ENCODE measurements around the gene LAMTOR4.

Gene LAMTOR4

GRCh38 chr7:100157069-100157333 lies 8.3 kb downstream of the LAMTOR4 start:
- no peak for TF ChIP-seq CTCF (IDR thresholded peaks at IDR 0.05; ENCODE audit: control extremely low read depth, extremely low read depth, low read depth, missing control alignments)
- DNase-seq (ENCODE audit: extremely low spot score): no peak
- ChIA-PET POLR2A (interaction anchor here (0.5 to 0.8 kb wide), 2 partner anchors 8 to 734 kb away, joined by 3 to 4 read pairs; partner anchors contain the start of gene LAMTOR4), CTCF (interaction anchor here (0.8 to 3.9 kb wide), 8 partner anchors 9 to 251 kb away, joined by 3 to 24 read pairs (median 3); partner anchors contain the start of gene GAL3ST4)

- POLR2A ChIA-PET: interaction anchor here (0.5 to 0.8 kb wide), 2 partner anchors 9 to 735 kb away, joined by 3 to 4 read pairs; partner anchors contain the start of gene LAMTOR4
- no peak for TF ChIP-seq CTCF (IDR thresholded peaks at IDR 0.05; ENCODE audit: control extremely low read depth, extremely low read depth, low read depth, missing control alignments)
- CTCF ChIA-PET: interaction anchor here (0.8 to 3.9 kb wide), 9 partner anchors 9 to 251 kb away, joined by 3 to 24 read pairs (median 3); partner anchors contain the start of gene GAL3ST4
- peak; percentile 41 for DNase-seq (ENCODE audit: extremely low spot score)
Measured at GRCh38 chr7:100157334-100158228, 8.9 kb downstream of the LAMTOR4 start.

GRCh38 chr7:100158229-100159098 lies 9.7 kb downstream of the LAMTOR4 start, which contains the start of gene TRAPPC14:
Gene TRAPPC14, minus strand, starts transcription at chr7:100158723. Its CDS starts 224 bp downstream, at chr7:100158499.
- ChIA-PET POLR2A (interaction anchor here (0.7 kb wide), 1 partner anchor 57 kb away, joined by 3 read pairs; the partner anchor contains the start of gene AP4M1), CTCF (interaction anchor here (0.9 to 2.1 kb wide), 6 partner anchors 14 to 250 kb away, joined by 3 to 9 read pairs (median 4); no protein-coding TSS in a partner anchor)
- TF ChIP-seq CTCF (IDR thresholded peaks at IDR 0.05; ENCODE audit: control extremely low read depth, extremely low read depth, low read depth, missing control alignments): no peak
- peak; percentile 97 for DNase-seq (ENCODE audit: extremely low spot score)

GRCh38 chr7:100159099-100159623 lies 10.4 kb downstream of the LAMTOR4 start:
- no peak for DNase-seq (ENCODE audit: extremely low spot score)
- ChIA-PET CTCF (interaction anchor here (0.9 to 2.1 kb wide), 2 partner anchors 14 to 30 kb away, joined by 4 to 9 read pairs; no protein-coding TSS in a partner anchor), POLR2A (interaction anchor here (0.7 kb wide), 1 partner anchor 58 kb away, joined by 3 read pairs; the partner anchor contains the start of gene AP4M1)
- TF ChIP-seq CTCF (IDR thresholded peaks at IDR 0.05; ENCODE audit: control extremely low read depth, extremely low read depth, low read depth, missing control alignments): no peak

- no peak for DNase-seq (ENCODE audit: extremely low spot score)
- ChIA-PET POLR2A (no interaction called here), CTCF (interaction anchor here (2.0 to 2.1 kb wide), 2 partner anchors 27 to 29 kb away, joined by 8 to 9 read pairs; no protein-coding TSS in a partner anchor)
- TF ChIP-seq CTCF (IDR thresholded peaks at IDR 0.05; ENCODE audit: control extremely low read depth, extremely low read depth, low read depth, missing control alignments): no peak
Measured at GRCh38 chr7:100160067-100160466, 11.3 kb downstream of the LAMTOR4 start.

All from GM10248 (cell line).